Measurements from ENCODE around the gene ZBTB43. TPM values are rescaled to one million over a fixed set of nuclear protein-coding genes. Genes with fewer than 3 reads are reported as not detected.

The ZBTB43 gene
- total RNA-seq (2022; extraction: Qiagen RNA extraction), result 4.9 to 10.8 TPM (median 9.2 TPM) in 5 replicates

GRCh38 chr9:126804696-126805553 lies at the start of gene ZBTB43:
ZBTB43 (plus strand) TSS chr9:126805040; CDS start chr9:126832510, 27,470 bp downstream.

GRCh38 chr9:126860077-126860756 lies 55.4 kb downstream of the ZBTB43 start, which contains the start of gene ZBTB34:
ZBTB34 (plus strand) TSS chr9:126860639; CDS start chr9:126879400, 18,761 bp downstream.

Other genes with a start within 250 kb of the ZBTB43 start
- 1.4 to 2.0 TPM (median 1.7 TPM) in 5 replicates for gene LMX1B, start 191.1 kb upstream of the ZBTB43 start, total RNA-seq (2022; extraction: Qiagen RNA extraction)
- gene ZBTB34, start 55.6 kb downstream of the ZBTB43 start, total RNA-seq (2022; extraction: Qiagen RNA extraction), result 3.3 to 4.1 TPM (median 3.3 TPM) in 5 replicates
- 1.8 to 2.6 TPM (median 2.5 TPM) in 5 replicates for gene RALGPS1, start 109.7 kb downstream of the ZBTB43 start, total RNA-seq (2022; extraction: Qiagen RNA extraction)